CD4-positive, CD25-positive, alpha-beta regulatory T cell (primary cell): Measurements from ENCODE around the gene IPO4. TPM values are rescaled to one million over a fixed set of nuclear protein-coding genes. Genes with fewer than 3 reads are reported as not detected.

Experiments used
- ATAC-seq, 2 donors: fragments of 150-1000 bp; cut with Tn5 transposase; one replicate each; pipeline ENCODE4 v1.10.0; 2021; ENCODE audit warnings: low read depth in 2 of 2, moderate number of reproducible peaks in 2 of 2, moderate library complexity in 1 of 2
- DNase-seq, 3 donors: peaks; one replicate each; pipeline versions ENCODE4 v3.0.0 to v3.0.0-alpha.2; 2012 to 2022; ENCODE audit warnings: mixed read lengths in 1 of 3
- H3K27ac ChIP-seq: one replicate; pipeline ENCODE4 v1.7.0; 2013; ENCODE audit warnings: mild to moderate bottlenecking, low read length; ENCODE audit not compliant: insufficient read depth, poor library complexity, severe bottlenecking
- H3K27me3 ChIP-seq: one replicate; pipeline ENCODE4 v1.7.0; 2013; ENCODE audit warnings: low read length; ENCODE audit not compliant: control insufficient read depth, insufficient read depth
- H3K36me3 ChIP-seq: one replicate; pipeline ENCODE4 v1.7.0; 2013; ENCODE audit warnings: mild to moderate bottlenecking, low read length, moderate library complexity; ENCODE audit not compliant: control insufficient read depth, insufficient read depth
- H3K4me1 ChIP-seq: 2 replicates; pipeline ENCODE4 v1.7.0; 2013; ENCODE audit warnings: mild to moderate bottlenecking, low read length; ENCODE audit not compliant: insufficient read depth, control insufficient read depth, poor library complexity, severe bottlenecking
- H3K4me3 ChIP-seq: one replicate; pipeline ENCODE4 v1.7.0; 2013; ENCODE audit warnings: low read depth, mild to moderate bottlenecking, low read length, moderate library complexity
- H3K9me3 ChIP-seq, 2 experiments: 1 replicate in 1 of 2; 2 replicates in 1 of 2; pipeline ENCODE4 v1.7.0; 2013; ENCODE audit warnings: low read length in 2 of 2, mild to moderate bottlenecking in 1 of 2, moderate library complexity in 1 of 2; ENCODE audit not compliant: control insufficient read depth in 2 of 2
- H3K27ac Mint-ChIP-seq, 3 donors: one replicate each; pipeline ENCODE4 v1.8.0; 2020 to 2022; ENCODE audit warnings: mild to moderate bottlenecking in 3 of 3, mixed read lengths in 3 of 3, moderate library complexity in 2 of 3
- H3K27me3 Mint-ChIP-seq: one replicate; pipeline ENCODE4 v1.8.0; 2022; ENCODE audit warnings: mild to moderate bottlenecking, mixed read lengths
- H3K36me3 Mint-ChIP-seq: one replicate; pipeline ENCODE4 v1.8.0; 2020; ENCODE audit warnings: mixed read lengths
- H3K4me1 Mint-ChIP-seq, 4 donors: one replicate each; pipeline ENCODE4 v1.8.0; 2020 to 2022; ENCODE audit warnings: mixed read lengths in 4 of 4, mild to moderate bottlenecking in 1 of 4
- H3K4me3 Mint-ChIP-seq, 4 donors: one replicate each; pipeline ENCODE4 v1.8.0; 2020 to 2022; ENCODE audit warnings: mild to moderate bottlenecking in 4 of 4, mixed read lengths in 4 of 4, moderate library complexity in 3 of 4
- H3K9me3 Mint-ChIP-seq, 7 donors: one replicate each; pipeline ENCODE4 v1.8.0; 2020 to 2022; ENCODE audit warnings: mixed read lengths in 7 of 7, mild to moderate bottlenecking in 3 of 7, moderate library complexity in 2 of 7
- polyA plus RNA-seq, 4 donors: library from polyadenylated mRNA; unstranded; fragments of 300-500 nt; fragmentation: Illumina TruSeq; gene quantifications; one replicate each; pipeline ENCODE4 v1.2.3, GENCODE V29; 2021
- total RNA-seq: library from RNA; stranded (reverse); gene quantifications from one replicate; pipeline ENCODE4 v1.2.3, GENCODE V29; 2022

IPO4 gene
- total and polyA plus RNA-seq, 5 donors from 2014 or later = 13.0 to 33.7 (median 14.4) TPM

DNA sequence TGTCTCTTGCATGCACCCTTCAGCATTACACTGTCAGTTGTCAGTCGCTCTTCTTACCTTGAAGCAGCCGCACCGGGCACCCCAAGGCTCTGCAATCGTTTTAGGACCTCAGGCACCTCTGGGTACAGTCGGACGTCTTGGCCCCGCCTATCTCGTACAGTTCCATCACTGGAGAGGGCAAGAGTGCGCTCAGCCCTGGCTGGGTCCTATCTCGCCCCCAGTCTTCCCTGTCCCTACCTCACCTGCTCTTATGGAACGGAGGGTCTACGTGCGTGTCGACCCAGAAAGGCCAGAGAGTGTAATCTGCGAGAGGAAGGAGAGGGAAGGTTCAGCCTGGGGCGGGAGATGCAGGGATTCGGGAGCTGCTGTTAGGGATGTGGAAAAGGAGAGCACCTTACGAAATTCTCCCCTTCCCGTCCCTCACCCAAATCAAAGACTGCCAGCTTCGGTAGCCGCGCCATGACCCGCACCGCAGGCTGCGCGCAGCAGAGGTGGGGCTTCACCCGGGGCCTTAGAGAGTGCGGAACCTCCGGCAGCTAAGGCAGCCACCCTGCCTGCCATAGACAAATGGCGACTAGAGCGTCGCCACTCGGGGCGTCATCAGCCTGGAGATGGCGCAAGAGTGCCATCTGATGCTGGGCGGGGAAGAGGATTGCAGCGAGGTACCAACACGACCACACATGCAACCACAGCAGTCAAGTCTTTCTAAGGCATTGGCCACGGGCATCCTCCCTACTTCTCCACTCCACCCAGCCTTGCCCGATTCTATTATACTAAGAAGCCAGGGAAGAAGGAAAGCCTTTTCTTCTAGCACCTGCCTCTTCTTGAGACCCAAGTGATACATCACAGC lies 27.1 kb upstream of the IPO4 start, which contains the start of gene MDP1:
Gene MDP1 (minus strand): TSS at position 572 of the 850 bp plus-strand sequence. CDS start 111 bp downstream, at position 461.
- H3K27me3 ChIP-seq = no peaks in the 10 kb centered on the region
- DNase-seq = peak; percentile 81 to 96 (median 88)
- H3K27me3 Mint-ChIP-seq = no peaks in the 10 kb centered on the region
- peaks cover 7 to 59% (median 41%) of the 10 kb centered on the region in 4 donors for H3K4me1 Mint-ChIP-seq
- H3K27ac Mint-ChIP-seq = peak within 1 kb of the TSS; percentile 95 to 99 (median 98)
- H3K4me3 ChIP-seq = peak within 1 kb of the TSS; percentile 92
- peaks cover 13% of the 10 kb centered on the region for H3K36me3 Mint-ChIP-seq
- H3K9me3 ChIP-seq = no peaks in the 10 kb centered on the region
- peak within 1 kb of the TSS; percentile 94 to 98 (median 94) for H3K4me3 Mint-ChIP-seq
- H3K36me3 ChIP-seq = peaks cover 23% of the 10 kb centered on the region
- H3K4me1 ChIP-seq = peaks cover 38% of the 10 kb centered on the region
- peak; percentile 77 to 78 for ATAC-seq
- H3K9me3 Mint-ChIP-seq = no peaks in the 10 kb centered on the region
- H3K27ac ChIP-seq = peak within 1 kb of the TSS; percentile 93

DNA sequence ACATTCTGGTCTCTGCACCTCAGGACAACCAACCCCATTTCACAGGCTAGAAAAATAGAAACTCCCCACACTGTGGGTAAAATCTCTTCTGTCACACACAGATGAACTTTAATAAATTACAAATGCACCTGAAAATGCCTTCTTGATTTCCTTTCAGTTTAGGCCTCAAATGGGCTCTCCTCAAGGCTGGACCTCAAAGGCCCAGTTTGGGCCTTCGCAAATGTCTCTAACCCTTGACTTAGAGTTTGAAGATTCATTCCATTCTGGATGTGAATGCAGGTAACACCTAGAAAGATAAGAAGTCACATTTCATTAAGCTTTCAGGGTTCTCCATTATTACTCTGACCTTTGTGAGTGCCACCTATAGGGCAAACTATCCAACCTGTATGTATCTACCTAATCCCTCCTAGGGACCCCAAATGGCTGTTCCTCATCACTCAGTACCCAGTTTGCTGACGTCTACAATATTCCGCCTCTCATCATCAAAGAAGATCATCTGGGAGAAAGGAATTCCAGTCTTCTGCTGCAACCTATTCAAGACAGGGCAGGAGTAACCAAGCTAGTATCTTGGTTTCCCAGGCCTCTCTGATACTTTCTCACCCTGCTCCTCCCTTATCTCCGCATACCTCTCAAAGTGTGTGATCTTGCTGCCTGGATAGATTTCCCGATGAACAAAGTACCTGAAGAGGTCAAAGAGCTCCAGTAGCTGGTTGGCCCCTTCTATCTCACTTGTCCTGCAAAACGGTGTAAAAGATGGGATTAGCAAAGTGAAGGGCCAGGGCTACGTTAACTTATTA lies 25.4 kb upstream of the IPO4 start:
- ATAC-seq (peak in 1 of 2 donors; percentile 0), DNase-seq (no peak)
- Histone ChIP-seq H3K4me1 (peaks cover 41% of the 10 kb centered on the region), H3K27ac (peak overlapping the region; percentile 100), H3K9me3 (no peaks in the 10 kb centered on the region), H3K4me3 (peak overlapping the region; percentile 65), H3K27me3 (no peaks in the 10 kb centered on the region), H3K36me3 (peaks cover 39% of the 10 kb centered on the region)
- H3K27me3 Mint-ChIP-seq = no peaks in the 10 kb centered on the region
- peak overlapping the region; percentile 95 to 98 (median 96) for H3K4me3 Mint-ChIP-seq
- H3K27ac Mint-ChIP-seq = peak overlapping the region; percentile 99 to 100 (median 99)
- peaks cover 26% of the 10 kb centered on the region for H3K36me3 Mint-ChIP-seq
- H3K9me3 Mint-ChIP-seq = peaks cover 0 to 2% (median 0%) of the 10 kb centered on the region in 7 donors
- H3K4me1 Mint-ChIP-seq = peaks cover 7 to 68% (median 45%) of the 10 kb centered on the region in 4 donors

DNA sequence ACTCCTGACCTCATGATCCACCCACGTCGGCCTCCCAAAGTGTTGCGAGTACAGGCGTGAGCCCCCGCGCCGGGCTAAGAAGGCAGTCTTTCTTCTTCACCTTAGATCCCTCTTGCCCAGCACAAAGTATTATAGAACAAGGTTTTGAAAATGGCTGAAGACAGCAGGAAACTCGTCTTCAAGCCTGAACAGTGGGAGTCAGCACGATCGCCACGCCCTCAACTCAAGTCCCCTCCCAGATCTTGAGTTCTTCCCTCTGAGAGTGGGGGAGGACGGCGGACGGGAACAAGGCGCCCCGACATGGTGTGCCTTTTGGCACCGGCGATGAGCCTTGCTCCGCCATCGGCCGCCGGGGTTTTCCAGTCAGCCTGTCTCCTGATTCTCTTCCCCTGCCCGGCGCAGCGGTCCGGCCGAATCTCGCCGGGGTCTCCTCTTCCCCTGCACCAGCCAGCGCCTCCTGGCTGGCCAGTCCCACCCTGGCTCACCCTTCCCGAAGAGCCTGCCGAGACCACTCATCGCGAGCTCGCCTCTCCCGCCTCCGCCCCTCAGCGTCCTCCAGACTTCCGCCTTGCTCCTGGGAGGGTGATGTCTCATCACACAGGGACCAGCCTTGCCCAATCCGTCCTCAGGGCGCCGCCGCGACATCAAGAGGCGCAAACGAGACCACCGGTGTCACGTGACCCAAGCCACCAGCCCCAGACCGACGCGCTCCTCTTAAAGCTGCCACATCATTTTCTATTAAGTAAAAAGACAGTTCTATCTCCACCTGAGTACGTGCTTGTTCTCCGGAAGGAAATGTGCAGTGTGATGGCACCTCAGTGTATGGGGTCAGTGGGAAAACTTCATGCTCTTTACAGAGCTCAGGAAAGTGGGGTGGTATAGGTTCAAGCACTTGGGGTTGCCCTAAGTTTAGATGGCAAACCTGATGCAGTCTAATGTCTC lies 24.6 kb upstream of the IPO4 start, which contains the start of gene CHMP4A:
Gene CHMP4A (minus strand): TSS at position 565 of the 942 bp plus-strand sequence. CDS start 49 bp downstream, at position 516.
- peak within 1 kb of the TSS; percentile 95 to 98 (median 96) for H3K4me3 Mint-ChIP-seq
- H3K36me3 ChIP-seq = peaks cover 43% of the 10 kb centered on the region
- H3K36me3 Mint-ChIP-seq = peaks cover 26% of the 10 kb centered on the region
- H3K27ac Mint-ChIP-seq = peak within 1 kb of the TSS; percentile 99 to 100 (median 99)
- ATAC-seq (peak; percentile 77 to 82), DNase-seq (peak; percentile 94 to 98 (median 95))
- H3K4me1 Mint-ChIP-seq = peaks cover 7 to 71% (median 46%) of the 10 kb centered on the region in 4 donors
- H3K4me1 ChIP-seq = peaks cover 41% of the 10 kb centered on the region
- H3K9me3 Mint-ChIP-seq = peaks cover 0 to 2% (median 0%) of the 10 kb centered on the region in 7 donors
- H3K27me3 Mint-ChIP-seq = no peaks in the 10 kb centered on the region
- H3K9me3 ChIP-seq = no peaks in the 10 kb centered on the region
- peak within 1 kb of the TSS; percentile 100 for H3K27ac ChIP-seq
- no peaks in the 10 kb centered on the region for H3K27me3 ChIP-seq
- H3K4me3 ChIP-seq = peak within 1 kb of the TSS; percentile 84

DNA sequence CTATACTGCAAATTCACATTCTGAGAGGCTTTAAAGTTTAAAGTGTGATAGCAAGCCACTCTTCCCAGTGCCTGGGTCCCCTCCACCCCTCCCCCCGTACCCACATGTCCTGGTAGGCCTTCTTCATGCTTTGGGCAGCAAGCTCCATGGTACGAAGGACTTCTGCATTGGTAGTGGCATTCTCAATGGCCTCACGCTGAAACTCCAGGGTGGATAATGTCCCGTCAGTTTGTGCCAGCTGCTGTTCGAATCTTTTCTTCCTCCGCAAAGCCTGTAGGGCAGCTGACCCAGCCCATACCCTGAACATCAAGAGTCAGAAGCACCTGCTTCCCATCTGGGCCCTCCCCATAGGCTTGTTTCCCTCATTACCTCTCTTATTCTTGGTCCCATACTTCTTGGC lies 22.7 kb upstream of the IPO4 start:
- H3K27ac ChIP-seq = no peak overlapping the region
- no peaks in the 10 kb centered on the region for H3K27me3 ChIP-seq
- ATAC-seq = no peak
- H3K4me1 ChIP-seq = peaks cover 39% of the 10 kb centered on the region
- H3K9me3 ChIP-seq = no peaks in the 10 kb centered on the region
- peaks cover 46% of the 10 kb centered on the region for H3K36me3 ChIP-seq
- Mint-ChIP-seq H3K27me3 (no peaks in the 10 kb centered on the region), H3K4me3 (peak overlapping the region; percentile 95 to 98 (median 96)), H3K4me1 (peaks cover 6 to 75% (median 53%) of the 10 kb centered on the region in 4 donors), H3K9me3 (peaks cover 0 to 2% (median 0%) of the 10 kb centered on the region in 7 donors), H3K36me3 (peaks cover 40% of the 10 kb centered on the region), H3K27ac (peak overlapping the region in 2 of 3 donors; percentile 99 to 100)
- no peak for DNase-seq
- no peak overlapping the region for H3K4me3 ChIP-seq

DNA sequence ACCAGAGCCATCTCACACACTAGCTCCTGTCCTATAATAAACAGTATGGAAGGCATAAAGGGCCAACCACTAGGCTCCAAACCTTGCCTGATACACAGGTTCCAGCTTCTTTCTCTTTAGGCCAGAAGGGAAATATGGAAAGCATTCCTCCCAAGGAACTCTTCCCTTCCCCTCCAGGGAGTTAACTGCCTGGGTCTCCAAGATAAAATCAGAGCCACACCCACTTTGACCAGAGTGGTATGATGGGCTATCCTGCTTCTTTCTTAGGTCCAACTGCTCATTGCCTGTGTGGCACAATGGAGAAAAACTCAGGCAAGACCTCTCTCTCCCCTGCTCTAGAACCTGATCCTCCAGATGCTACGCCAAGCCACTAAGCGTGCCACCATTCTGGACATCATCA lies 19.0 kb upstream of the IPO4 start:
- peaks cover 57% of the 10 kb centered on the region for H3K36me3 ChIP-seq
- no peak for DNase-seq
- H3K4me1 Mint-ChIP-seq = peaks cover 15 to 63% (median 33%) of the 10 kb centered on the region in 4 donors
- H3K9me3 ChIP-seq = no peaks in the 10 kb centered on the region
- no peak overlapping the region for H3K4me3 Mint-ChIP-seq
- H3K4me1 ChIP-seq = peaks cover 13% of the 10 kb centered on the region
- no peak for ATAC-seq
- no peak overlapping the region for H3K4me3 ChIP-seq
- H3K9me3 Mint-ChIP-seq = peaks cover 0 to 2% (median 0%) of the 10 kb centered on the region in 7 donors
- H3K36me3 Mint-ChIP-seq = peaks cover 53% of the 10 kb centered on the region
- H3K27me3 ChIP-seq = no peaks in the 10 kb centered on the region
- no peaks in the 10 kb centered on the region for H3K27me3 Mint-ChIP-seq
- H3K27ac ChIP-seq = no peak overlapping the region
- no peak overlapping the region for H3K27ac Mint-ChIP-seq

DNA sequence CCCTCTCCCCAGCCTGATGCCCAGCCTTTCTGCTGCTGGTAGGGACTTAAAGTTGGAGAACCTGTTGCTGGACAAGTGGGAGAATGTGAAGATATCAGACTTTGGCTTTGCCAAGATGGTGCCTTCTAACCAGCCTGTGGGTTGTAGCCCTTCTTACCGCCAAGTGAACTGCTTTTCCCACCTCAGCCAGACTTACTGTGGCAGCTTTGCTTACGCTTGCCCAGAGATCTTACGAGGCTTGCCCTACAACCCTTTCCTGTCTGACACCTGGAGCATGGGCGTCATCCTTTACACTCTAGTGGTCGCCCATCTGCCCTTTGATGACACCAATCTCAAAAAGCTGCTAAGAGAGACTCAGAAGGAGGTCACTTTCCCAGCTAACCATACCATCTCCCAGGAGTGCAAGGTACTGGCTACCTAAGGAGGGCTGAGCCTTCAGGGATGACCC lies 18.5 kb upstream of the IPO4 start:
- ATAC-seq (no peak), DNase-seq (no peak)
- Histone ChIP-seq H3K4me1 (peaks cover 13% of the 10 kb centered on the region), H3K36me3 (peaks cover 57% of the 10 kb centered on the region), H3K9me3 (no peaks in the 10 kb centered on the region), H3K27me3 (no peaks in the 10 kb centered on the region), H3K4me3 (no peak overlapping the region), H3K27ac (no peak overlapping the region)
- no peaks in the 10 kb centered on the region for H3K27me3 Mint-ChIP-seq
- peaks cover 0 to 2% (median 0%) of the 10 kb centered on the region in 7 donors for H3K9me3 Mint-ChIP-seq
- H3K27ac Mint-ChIP-seq = peak overlapping the region in 1 of 3 donors; percentile 77
- H3K4me3 Mint-ChIP-seq = peak overlapping the region in 2 of 4 donors; percentile 10 to 15
- H3K36me3 Mint-ChIP-seq = peaks cover 57% of the 10 kb centered on the region
- H3K4me1 Mint-ChIP-seq = peaks cover 15 to 59% (median 31%) of the 10 kb centered on the region in 4 donors
